GM21390 (cell line): ENCODE measurements around the gene CDS1.
"Not testable (repeated sequence)": the region's sequence is repeated elsewhere in the genome, so short reads cannot be mapped to it uniquely, and the experiment has no call there.

ENCODE experiments used
- ATAC-seq: cut with Tn5 transposase; IDR thresholded peaks from one replicate; pipeline ENCODE4 v1.9.1; 2021; ENCODE audit not compliant: unreplicated experiment

CDS1 gene

GRCh38 chr4:84669201-84669600 is 86.3 kb downstream of the CDS1 start:
- no peak for ATAC-seq

- no peak for ATAC-seq
These were observed 89.2 kb downstream of the CDS1 start for GRCh38 chr4:84672177-84672576.

- ATAC-seq, result no peak
These were observed 90.7 kb downstream of the CDS1 start for GRCh38 chr4:84673475-84674240.

- ATAC-seq, result no peak
These were observed 94.2 kb downstream of the CDS1 start for GRCh38 chr4:84677093-84677492.

- ATAC-seq, result no peak
These were observed 95.1 kb downstream of the CDS1 start for GRCh38 chr4:84677995-84678394.

- no peak for ATAC-seq
These were observed 96.2 kb downstream of the CDS1 start for GRCh38 chr4:84678976-84679744.

- ATAC-seq, result no peak
These were observed 98.0 kb downstream of the CDS1 start for GRCh38 chr4:84680956-84681355.

GRCh38 chr4:84681486-84682274 is 98.8 kb downstream of the CDS1 start:
- ATAC-seq, result no peak

- ATAC-seq, result not testable (repeated sequence)
These were observed 99.7 kb downstream of the CDS1 start for GRCh38 chr4:84682661-84683060.

- ATAC-seq, result no peak
These were observed 100.3 kb downstream of the CDS1 start for GRCh38 chr4:84683064-84683850.

GRCh38 chr4:84684361-84684760 is 101.4 kb downstream of the CDS1 start:
- no peak for ATAC-seq

- ATAC-seq, result no peak
These were observed 102.2 kb downstream of the CDS1 start for GRCh38 chr4:84685105-84685504.

GRCh38 chr4:84688605-84689004 is 105.7 kb downstream of the CDS1 start:
- ATAC-seq, result no peak

GRCh38 chr4:84689197-84689596 is 106.3 kb downstream of the CDS1 start:
- ATAC-seq, result no peak

GRCh38 chr4:84690481-84690880 is 107.6 kb downstream of the CDS1 start:
- no peak for ATAC-seq

- ATAC-seq, result no peak
These were observed 108.3 kb downstream of the CDS1 start for GRCh38 chr4:84691170-84691691.

GRCh38 chr4:84691800-84692199 is 108.9 kb downstream of the CDS1 start:
- ATAC-seq, result no peak

- ATAC-seq, result no peak
These were observed 114.2 kb downstream of the CDS1 start for GRCh38 chr4:84697159-84697558.

GRCh38 chr4:84697615-84698201 is 114.8 kb downstream of the CDS1 start:
- no peak for ATAC-seq

- ATAC-seq, result no peak
These were observed 116.2 kb downstream of the CDS1 start for GRCh38 chr4:84699001-84699671.
